Measurements from ENCODE around the gene CSTF3.
A peak's percentile ranks its signal among the peaks of the same experiment; 100 is the strongest.
"Not testable (repeated sequence)": the region's sequence is repeated elsewhere in the genome, so short reads cannot be mapped to it uniquely, and the experiment has no call there.

Gene CSTF3

DNA sequence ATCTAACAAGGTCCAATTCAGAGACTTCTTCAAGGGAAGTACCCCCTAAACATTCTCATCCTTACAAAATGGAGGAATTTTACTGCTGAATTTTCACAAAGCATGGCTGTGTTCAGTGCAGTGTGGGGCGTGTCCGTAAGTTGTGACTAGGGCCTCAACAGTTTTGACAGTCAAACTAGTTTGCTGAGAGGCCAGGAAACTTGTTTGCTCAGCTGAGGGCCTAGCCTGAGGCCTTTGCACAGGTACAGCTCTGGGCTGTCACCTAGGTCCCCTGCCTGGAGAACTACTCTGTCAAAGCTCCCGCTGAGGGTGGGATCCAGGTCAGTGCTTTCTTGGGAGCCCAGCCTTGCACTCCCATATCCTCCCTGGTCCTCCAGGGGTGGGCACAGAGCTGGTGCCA, 94.0 kb downstream of the CSTF3 start:
- Mint-ChIP-seq H3K4me1 (peaks cover 37% of the 10 kb centered on the region), H3K27me3 (no peaks in the 10 kb centered on the region), H3K4me3 (no peak overlapping the region), H3K27ac (no peak overlapping the region), H3K9me3 (no peaks in the 10 kb centered on the region)
- ATAC-seq, result no peak
- no peak for DNase-seq

DNA sequence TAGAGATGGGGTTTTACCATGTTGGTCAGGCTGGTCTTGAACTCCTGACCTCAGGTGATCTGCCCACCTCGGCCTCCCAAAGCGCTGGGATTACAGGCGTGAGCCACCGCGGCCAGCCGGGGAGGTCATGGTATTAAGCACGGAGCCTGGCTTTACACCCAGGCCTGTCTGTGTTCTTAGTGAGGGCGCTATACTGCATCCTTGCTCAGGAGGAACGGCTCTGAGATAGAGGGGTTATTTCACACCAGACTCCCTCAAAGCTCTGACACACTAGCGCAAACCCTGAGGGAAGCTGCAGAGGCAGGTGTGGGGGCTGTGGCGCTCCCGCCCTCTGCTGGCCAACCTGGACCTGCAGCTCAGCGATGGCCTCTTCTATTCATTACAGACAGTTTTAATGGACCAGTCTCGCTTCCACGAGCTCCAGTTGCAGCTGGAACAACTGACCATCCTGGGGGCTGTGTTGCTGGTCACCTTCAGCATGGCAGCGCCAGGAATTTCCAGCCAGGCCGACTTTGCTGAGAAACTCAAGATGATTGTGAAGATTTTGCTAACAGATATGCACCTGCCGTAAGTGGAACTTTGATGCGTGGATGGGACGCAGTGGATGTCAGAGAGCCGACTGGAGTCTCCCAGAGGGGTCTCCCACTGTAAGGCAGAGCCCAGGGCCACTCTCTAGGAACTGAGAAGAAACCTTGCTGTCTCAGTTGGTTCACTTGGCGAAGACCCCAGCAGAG, 95.7 kb downstream of the CSTF3 start:
- no peaks in the 10 kb centered on the region for H3K9me3 Mint-ChIP-seq
- DNase-seq (peak; percentile 69 to 78), ATAC-seq (peak; percentile 84)
- no peak overlapping the region for H3K4me3 Mint-ChIP-seq
- peaks cover 49% of the 10 kb centered on the region for H3K4me1 Mint-ChIP-seq
- no peak overlapping the region for H3K27ac Mint-ChIP-seq
- no peaks in the 10 kb centered on the region for H3K27me3 Mint-ChIP-seq

DNA sequence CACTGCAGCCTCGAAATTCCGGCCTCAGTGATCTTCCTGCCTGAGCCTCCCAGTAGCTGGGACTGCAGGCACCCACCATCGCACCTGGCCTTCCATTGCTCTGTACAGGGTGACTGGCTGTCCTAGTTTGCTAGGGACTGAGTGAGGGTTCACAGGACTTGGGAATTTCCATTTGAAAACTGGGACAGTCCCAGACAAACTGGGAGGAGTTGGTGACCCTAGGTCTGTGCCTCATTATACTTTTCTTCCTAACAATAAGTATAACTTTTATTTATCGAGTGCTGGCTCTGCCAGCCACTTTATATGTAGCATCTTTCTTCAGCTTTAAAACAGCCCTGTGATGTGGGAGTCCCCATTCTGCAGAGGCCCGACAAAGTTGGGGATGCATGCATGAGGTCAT, 96.4 kb downstream of the CSTF3 start:
- peaks cover 57% of the 10 kb centered on the region for H3K4me1 Mint-ChIP-seq
- peak overlapping the region in 1 of 2 donors; percentile 15 for H3K27ac Mint-ChIP-seq
- H3K4me3 Mint-ChIP-seq, result peak overlapping the region in 1 of 2 donors; percentile 19
- peak; percentile 23 for ATAC-seq
- no peaks in the 10 kb centered on the region for H3K9me3 Mint-ChIP-seq
- DNase-seq, result no peak
- no peaks in the 10 kb centered on the region for H3K27me3 Mint-ChIP-seq

DNA sequence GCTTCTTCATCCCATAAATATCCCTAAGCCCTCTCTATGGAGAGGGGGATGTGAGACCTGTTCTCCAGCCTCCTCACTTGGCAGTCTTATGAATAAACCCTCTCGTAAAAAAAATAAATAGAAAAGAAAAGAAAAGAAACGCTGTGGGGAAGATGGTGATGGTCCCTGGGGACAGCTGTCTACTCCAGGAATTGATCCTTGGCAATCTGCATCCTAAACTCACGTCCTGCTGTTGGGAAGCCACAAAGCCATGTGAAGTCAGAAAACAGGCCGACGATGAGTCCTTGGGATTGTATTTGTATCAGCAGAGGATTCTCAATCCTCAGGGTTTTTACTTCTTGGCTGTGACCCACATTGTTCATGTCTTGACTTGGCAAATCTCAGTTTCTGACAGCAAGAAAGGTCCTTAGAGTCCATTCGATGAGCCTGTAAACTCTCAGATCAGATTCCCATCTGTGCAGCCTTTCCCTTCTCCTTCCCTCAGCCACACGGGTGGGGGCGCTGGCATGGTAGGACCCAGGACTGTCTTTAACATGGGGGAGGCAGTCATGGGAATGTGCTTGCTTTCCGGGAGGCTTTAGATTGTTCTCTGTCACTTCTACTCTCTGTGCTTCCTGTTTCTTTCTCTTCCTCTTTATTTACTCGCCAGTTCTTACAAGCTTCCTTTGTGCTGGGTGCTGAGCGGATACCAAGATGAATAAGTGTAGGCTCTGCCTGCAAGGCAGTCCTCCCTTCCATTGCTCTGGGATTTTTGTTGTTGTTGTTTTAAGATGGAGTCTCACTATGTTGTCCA, 97.1 kb downstream of the CSTF3 start:
- H3K4me1 Mint-ChIP-seq, result peaks cover 62% of the 10 kb centered on the region
- ATAC-seq (no peak), DNase-seq (no peak)
- H3K4me3 Mint-ChIP-seq, result peak overlapping the region; percentile 32 to 46
- H3K27me3 Mint-ChIP-seq, result no peaks in the 10 kb centered on the region
- H3K27ac Mint-ChIP-seq, result no peak overlapping the region
- no peaks in the 10 kb centered on the region for H3K9me3 Mint-ChIP-seq

DNA sequence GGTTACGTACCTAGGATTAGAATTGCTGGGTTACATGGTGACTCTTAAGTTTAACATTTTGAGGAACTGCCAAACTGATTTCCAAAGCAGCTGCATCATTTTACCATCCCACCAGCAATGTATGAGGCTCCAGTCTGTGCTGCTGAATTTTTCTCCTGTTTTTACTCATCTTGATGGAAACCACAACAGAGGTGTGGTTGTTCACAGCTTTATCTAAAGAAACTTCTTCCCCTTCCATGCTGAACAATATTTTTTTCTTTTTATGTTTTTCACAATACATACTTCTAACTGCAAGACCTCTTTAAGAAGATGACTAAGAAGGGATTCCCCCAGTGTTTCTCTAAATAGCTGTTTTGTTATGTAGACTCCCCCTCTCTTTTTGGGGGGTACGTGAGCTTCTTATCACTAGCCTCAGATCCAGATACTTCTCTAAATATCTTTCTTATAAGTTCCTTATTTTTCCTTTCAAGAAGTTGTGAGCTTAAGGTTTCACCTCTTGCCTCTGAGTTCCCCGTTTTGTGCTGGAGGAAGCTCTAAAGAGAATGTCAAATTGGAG, 97.9 kb downstream of the CSTF3 start:
- Mint-ChIP-seq H3K4me1 (peaks cover 62% of the 10 kb centered on the region), H3K27ac (peak overlapping the region in 1 of 2 donors; percentile 9), H3K27me3 (no peaks in the 10 kb centered on the region), H3K4me3 (peak overlapping the region; percentile 21 to 46), H3K9me3 (no peaks in the 10 kb centered on the region)
- peak in 1 of 2 donors; percentile 18 for DNase-seq
- ATAC-seq, result peak; percentile 81

DNA sequence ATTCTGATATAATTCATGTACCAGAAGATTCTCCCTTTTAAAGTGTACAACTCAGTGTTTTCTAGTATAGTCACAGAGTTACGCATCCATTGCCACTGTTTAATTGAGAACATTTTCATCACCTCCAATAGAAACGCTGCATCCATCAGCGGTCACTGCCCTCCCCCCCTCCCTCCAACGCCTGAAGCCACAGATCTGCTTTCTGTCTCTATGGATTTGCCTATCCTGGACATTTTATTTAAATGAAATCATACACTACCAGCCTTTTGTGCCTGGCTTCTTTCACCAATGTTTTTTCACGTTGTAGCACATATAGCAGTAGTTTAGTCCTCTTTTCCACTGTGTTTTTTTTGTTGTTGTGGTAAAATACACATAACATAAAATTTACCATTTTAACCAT, 99.1 kb downstream of the CSTF3 start:
- H3K4me3 Mint-ChIP-seq, result no peak overlapping the region
- no peaks in the 10 kb centered on the region for H3K27me3 Mint-ChIP-seq
- peaks cover 62% of the 10 kb centered on the region for H3K4me1 Mint-ChIP-seq
- H3K27ac Mint-ChIP-seq, result no peak overlapping the region
- no peaks in the 10 kb centered on the region for H3K9me3 Mint-ChIP-seq
- ATAC-seq, result no peak
- DNase-seq, result no peak

DNA sequence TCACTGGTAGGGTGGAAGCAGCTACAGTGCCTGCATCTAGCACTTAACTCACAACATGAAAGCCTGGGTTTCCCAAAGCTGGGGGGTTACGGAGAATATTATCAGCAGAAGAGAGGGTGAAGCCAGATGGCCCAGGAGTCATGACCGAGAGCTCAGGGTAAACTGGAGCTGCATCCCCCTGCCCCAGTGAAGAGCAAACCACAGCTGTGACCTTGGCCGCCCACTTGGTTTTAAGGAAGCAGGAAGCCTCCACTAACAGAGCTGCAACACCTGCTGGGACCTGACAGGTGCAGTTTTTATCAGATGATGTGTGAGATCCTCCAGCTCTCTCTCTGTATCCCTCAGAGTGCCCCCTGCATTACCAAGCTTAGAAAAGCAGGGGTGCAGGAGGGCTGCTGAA, 101.0 kb downstream of the CSTF3 start:
- H3K4me3 Mint-ChIP-seq, result no peak overlapping the region
- ATAC-seq, result no peak

DNA sequence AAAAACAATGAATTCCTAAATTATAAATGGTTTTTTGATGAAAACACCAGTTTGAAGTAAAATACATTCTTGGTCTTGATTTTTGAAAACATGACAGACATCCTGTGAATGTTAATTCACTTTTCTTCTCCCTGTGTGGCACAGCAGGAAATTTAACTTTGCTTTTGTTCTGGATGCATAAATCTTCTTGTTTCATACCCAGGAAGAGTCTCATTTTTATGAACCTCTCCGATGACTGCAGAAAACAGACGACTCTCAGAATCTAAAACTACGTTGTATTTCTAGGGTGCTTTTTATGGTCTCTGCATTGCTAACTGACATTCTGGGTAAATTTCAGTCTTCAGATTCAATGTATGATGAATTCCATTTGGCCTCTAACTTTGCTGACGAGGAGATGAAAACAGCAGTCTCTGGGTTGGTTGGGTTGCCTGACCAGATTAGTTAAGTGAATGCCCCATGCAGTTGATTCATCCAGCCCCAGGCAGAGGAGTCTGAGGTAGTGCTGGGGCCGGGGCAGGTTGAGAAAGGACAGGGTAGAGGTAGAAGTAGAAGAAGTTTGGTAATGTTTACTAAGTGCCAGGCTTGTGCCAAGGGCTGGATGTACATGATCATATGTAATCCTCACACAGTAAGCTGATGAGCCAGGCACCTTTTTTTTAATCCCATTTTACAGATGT, 101.8 kb downstream of the CSTF3 start:
- no peaks in the 10 kb centered on the region for H3K27me3 Mint-ChIP-seq
- H3K4me1 Mint-ChIP-seq, result peaks cover 47% of the 10 kb centered on the region
- H3K9me3 Mint-ChIP-seq, result no peaks in the 10 kb centered on the region
- H3K27ac Mint-ChIP-seq, result no peak overlapping the region
- ATAC-seq (no peak), DNase-seq (no peak)
- no peak overlapping the region for H3K4me3 Mint-ChIP-seq

More for the DNA sequence above, 101.0 kb downstream of the CSTF3 start:
- H3K27me3 Mint-ChIP-seq, result no peaks in the 10 kb centered on the region
- no peaks in the 10 kb centered on the region for H3K9me3 Mint-ChIP-seq
- peak overlapping the region; percentile 15 to 59 for H3K27ac Mint-ChIP-seq
- DNase-seq, result no peak
- H3K4me1 Mint-ChIP-seq, result peaks cover 55% of the 10 kb centered on the region

DNA sequence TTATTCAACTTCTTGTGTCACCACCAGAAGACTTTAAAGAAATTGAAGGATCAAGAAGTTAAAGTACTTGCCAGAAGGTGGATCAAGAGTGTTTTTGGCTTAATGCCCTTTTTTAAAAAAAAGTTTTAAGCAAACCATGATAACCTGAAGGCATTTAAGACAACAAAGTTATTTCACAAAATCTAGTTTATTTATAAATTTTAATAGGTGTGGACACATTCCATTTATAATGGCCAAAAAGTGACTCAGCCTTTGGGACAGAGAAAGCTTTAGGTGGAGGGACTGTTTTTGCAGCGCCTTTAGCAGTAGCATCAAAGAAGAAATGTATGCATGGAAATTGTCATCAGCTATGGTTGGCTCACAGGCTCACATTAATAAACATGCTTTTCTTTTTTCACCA, 104.0 kb downstream of the CSTF3 start:
- H3K9me3 Mint-ChIP-seq, result no peaks in the 10 kb centered on the region
- peaks cover 25% of the 10 kb centered on the region for H3K4me1 Mint-ChIP-seq
- ATAC-seq (no peak), DNase-seq (no peak)
- H3K27me3 Mint-ChIP-seq, result no peaks in the 10 kb centered on the region
- H3K27ac Mint-ChIP-seq, result no peak overlapping the region
- no peak overlapping the region for H3K4me3 Mint-ChIP-seq

DNA sequence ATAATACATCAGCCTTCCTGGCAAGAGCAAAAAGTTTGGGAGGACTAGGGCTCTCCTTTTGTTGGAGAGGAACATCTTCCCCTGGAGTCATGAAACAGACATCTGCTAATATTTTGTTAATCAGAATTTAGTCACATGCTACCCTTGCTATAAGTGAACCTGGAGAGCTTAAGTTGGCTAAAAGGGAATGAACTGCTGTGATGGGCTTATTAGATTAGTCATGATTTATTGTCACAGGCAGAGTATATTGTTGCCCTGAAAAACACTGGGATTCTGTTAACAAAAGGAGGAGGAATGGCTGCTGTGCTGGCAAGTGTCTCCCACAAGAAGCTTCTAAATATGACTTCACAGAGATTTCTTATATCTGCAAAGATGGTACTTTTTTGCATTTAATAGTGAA, 105.9 kb downstream of the CSTF3 start:
- ATAC-seq, result no peak
- no peak for DNase-seq
- Mint-ChIP-seq H3K27me3 (no peaks in the 10 kb centered on the region), H3K4me1 (peaks cover 11% of the 10 kb centered on the region), H3K9me3 (no peaks in the 10 kb centered on the region), H3K27ac (peak overlapping the region in 1 of 2 donors; percentile 7), H3K4me3 (no peak overlapping the region)

DNA sequence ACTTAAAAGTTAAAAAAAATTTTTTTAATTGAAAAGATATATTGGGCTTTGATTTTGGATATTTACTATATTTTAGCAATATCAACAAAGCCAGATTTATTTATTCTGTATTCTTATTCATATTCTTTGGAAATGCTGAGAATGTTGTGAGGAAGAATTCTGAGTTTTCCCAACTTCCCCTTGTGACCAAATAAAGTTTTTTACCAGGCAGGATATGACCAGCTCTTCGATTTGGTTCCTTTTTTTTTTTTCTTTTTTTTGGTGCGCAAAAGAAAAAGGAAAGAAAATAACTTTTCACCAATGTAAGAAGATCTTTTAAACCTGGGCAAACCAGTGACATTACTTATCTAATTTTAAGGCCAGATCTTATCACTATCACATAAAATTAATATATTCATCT, 109.0 kb downstream of the CSTF3 start:
- DNase-seq (no peak), ATAC-seq (no peak)
- Mint-ChIP-seq H3K27ac (no peak overlapping the region), H3K27me3 (no peaks in the 10 kb centered on the region), H3K4me1 (no peaks in the 10 kb centered on the region), H3K9me3 (no peaks in the 10 kb centered on the region), H3K4me3 (no peak overlapping the region)

DNA sequence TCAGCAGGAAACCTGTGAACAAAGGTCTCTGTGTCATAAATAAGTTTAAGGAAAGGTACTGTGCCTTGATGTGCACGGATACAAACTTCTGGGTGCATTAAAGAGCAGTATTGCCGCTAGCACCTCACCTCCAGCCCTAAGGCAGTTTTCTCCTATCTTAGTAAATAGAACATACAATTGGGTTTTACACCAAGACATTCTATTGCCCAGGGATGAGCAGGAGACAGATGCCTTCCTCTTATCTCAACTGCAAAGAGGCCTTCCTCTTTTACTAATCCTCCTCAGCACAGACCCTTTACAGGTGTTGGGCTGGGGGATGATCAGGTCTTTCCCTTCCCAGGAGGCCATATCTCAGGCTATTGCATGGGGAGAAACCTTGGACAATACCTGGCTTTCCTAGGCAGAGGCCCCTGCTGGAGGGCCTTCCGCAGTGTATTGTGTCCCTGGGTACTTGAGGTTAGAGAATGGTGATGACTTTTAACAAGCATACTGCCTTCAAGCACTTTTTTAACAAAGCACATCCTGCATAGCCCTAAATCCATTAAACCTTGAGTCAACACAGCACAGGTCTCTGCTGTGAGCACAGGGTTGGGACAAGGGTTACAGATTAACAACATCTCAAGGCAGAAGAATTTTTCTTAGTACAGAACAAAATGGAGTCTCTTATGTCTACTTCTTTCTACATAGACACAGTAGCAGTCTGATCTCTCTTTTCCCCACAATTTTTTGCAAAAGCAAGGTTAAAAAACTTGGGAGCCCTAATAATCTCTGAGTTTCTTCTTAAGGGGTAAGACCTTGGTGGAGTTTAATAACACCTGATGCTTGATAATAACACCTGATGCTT, 111.5 kb downstream of the CSTF3 start:
- DNase-seq, H3K4me1 Mint-ChIP-seq, ATAC-seq, H3K4me3 Mint-ChIP-seq, H3K27ac Mint-ChIP-seq, H3K27me3 Mint-ChIP-seq, H3K9me3 Mint-ChIP-seq: not testable (repeated sequence)

DNA sequence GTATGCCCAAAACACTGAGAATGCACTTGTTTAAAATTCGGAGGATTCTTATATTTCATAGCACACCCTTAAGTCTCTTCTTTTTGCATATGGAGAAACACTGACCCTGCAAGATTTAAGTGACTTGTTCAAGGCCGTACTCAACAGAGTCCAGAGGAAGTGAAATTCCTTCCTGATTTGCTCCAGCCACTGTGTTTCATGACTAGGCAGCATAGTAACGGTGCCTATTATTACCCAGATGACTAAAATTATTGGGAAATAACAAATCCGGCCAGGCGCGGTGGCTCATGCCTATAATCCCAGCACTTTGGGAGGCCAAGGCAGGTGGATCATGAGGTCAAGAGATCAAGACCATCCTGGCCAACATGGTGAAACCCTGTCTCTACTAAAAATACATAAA, 112.6 kb downstream of the CSTF3 start:
- H3K9me3 Mint-ChIP-seq, ATAC-seq, H3K4me3 Mint-ChIP-seq, H3K4me1 Mint-ChIP-seq, H3K27me3 Mint-ChIP-seq, H3K27ac Mint-ChIP-seq, DNase-seq: not testable (repeated sequence)

DNA sequence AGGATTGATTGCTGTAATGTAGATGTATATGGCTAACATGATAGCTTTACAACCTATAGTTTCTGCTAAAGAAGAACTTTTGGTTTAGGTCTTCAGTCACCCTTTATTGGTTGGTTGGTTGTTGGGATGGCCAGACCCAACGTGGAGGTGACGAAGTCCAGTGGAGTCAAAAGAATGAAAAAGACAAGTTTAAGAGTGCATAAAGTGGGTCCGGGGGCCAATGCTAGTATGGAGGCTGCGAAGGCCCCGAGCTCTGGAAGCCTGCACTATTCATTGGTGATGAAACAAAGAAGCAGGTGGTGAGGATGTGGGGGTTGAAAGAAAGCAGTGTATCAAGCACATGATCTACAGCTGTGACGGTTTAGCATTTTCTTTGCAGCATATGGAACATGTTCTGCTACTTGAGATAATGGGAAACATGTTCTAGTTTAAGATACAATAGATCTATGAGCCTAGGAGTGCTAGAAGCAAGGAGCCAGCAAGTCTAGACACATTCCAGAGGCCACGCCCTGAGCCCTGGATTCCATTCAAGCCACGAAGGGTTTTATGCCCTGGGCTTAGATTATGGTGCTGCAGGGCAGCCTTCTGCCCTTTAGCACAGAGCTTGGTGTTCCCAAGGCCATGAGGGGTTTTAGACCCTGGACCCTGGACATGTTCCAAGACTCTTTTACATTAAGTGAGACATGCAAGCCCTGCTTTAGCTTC, 115.6 kb downstream of the CSTF3 start:
- Mint-ChIP-seq H3K4me3 (no peak overlapping the region), H3K27me3 (no peaks in the 10 kb centered on the region), H3K4me1 (peaks cover 19% of the 10 kb centered on the region), H3K27ac (no peak overlapping the region), H3K9me3 (no peaks in the 10 kb centered on the region)
- DNase-seq (no peak), ATAC-seq (no peak)

Data from stimulated activated naive CD8-positive, alpha-beta T cell treated with anti-CD3 and anti-CD28 coated beads, Interleukin-15, amount 100 ng/mL, for 72 hours (primary cell).